GM19324 (cell line): Measurements from ENCODE around the gene MRPL48.

Experiments
- ATAC-seq: cut with Tn5 transposase; IDR thresholded peaks from one replicate; pipeline ENCODE4 v1.9.1; 2021; ENCODE audit warnings: mild to moderate bottlenecking, moderate library complexity; ENCODE audit not compliant: unreplicated experiment, low FRiP score

MRPL48 gene

DNA sequence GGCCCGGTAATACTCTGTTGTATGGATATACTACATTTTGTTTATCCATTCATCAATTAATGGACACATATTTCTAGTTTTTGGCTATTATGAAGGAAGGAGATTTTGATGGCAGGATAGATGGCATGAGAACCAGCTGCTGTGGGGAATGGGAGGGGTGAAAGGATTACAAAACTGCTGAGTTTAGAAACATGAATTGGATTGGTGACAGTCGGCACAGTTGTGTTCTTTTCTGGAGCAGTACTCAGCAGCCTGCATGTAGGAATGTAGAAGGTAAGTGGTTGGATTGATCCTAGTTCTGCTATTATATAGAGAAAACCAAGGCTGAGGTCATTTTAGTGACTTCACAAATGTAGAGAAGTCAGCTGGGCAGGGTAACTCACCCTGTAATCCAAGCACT lies 96.2 kb downstream of the MRPL48 start:
- no peak for ATAC-seq

DNA sequence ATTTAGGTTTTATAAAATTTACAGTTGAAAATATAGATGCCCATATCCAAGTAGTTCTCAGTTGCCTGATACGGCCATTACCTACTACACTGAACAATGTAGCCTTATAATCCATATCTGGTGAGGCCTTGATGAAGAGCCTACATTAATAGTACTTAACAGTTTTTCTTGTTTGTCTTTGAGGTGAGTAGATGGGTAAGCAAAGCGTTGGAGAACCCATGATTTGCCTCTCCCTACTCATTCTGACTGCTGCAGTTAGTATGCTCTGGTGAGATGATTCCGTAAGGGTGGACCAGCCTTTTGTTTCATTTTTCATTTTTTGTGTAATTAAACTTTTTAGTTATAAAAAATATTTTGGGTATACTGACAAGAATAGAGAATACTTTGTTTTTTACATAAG lies 100.6 kb downstream of the MRPL48 start:
- no peak for ATAC-seq

DNA sequence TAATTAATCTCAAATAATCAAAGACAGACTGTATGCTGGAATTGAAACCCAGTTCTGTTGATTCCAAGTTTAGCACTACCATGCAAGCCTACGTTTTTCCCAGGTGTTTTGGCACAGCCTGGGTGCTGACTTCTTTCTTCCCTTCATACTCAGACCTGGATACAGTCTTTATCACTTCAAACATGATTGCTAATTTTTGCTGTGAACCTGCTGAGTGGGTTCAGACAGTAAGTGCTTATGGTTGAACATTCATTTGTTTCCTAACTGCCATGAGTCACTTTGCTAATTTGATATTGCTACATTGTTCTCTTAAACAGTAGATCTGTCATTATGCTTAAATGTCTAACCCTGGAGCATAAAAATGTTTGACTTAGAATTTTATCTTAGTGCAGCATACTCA lies 101.3 kb downstream of the MRPL48 start:
- no peak for ATAC-seq

DNA sequence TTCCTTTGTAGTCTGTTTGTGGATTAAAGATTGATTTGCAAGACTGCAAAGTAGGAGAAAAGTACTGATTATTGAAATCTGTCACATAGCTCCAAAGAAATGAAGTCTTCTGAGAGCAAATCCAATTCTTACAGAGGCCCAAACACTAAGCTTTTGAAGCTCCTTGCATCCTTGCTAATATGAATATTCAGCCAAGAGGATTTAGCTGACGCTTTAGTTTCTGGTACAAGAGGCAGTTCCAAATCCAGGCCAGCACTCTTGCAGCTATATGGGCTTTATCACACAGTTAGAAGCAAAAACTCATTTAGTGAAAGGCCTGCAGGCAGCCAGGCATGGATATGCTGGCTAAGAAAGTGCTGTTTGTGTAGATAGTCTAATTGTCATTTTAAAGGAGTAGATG lies 101.9 kb downstream of the MRPL48 start:
- no peak for ATAC-seq

DNA sequence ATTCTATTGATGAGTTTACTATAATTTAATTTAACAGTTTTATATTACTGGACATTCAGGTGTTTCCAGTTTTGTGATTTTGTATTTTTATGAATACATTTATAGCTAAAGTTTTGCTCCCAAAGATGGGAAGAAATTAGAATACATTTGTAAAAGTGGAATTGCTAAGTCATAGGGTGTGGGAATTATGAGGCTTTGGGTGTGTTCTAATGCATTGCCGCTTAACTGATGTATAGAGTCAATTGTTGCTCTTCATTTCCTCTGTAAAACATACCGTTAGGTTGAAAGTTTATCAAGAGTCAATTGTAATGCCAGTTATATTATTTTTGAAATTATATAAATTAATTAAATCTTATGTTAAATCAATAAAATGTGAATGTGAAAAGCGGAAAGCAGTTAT lies 105.4 kb downstream of the MRPL48 start:
- no peak for ATAC-seq

DNA sequence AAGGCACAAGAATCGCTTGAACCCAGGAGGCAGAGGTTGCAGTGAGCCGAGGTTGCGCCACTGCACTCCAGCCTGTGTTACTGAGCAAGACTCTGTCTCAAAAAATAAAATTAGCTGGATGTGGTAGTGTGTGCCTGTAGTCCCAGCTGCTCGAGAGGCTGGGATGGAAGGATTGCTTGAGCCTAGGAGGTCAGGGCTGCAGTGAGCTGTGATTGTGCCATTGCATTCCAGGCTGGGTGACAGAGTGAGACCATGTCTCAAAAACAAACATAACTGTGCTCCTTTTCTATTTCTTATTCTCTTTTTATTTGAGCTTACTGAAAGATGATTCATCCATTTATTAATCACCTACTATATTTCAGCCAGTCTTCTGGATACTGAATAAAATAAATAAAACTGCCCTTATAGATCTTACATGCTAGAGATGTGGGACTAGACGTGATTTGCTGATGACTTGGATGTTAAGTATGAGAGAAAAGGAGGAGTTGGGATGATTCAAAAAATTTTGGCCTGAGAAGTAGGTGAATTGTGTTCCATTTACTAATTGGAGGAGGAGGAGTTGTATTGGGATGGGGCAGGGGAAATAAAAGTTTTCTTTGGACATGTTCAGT lies 107.2 kb downstream of the MRPL48 start:
- ATAC-seq = no peak

DNA sequence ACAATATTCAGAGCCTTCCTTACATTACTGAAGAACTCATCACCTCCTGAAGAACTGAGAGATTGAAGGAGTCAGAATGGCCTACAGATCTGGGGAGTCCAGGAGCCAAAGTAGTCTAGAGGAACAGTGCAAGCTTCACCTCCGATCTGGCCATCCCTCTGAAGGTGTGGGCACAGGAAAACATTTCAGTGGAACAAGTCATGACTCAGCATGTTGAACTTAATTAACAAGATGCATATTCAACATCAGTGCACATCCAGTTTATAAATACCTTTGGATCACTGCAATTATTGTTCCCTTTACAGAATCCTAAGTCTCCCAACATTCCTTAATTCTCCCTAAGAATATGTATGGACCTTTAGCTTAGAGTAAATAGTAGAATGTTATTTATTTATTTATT lies 114.6 kb downstream of the MRPL48 start:
- ATAC-seq = no peak

DNA sequence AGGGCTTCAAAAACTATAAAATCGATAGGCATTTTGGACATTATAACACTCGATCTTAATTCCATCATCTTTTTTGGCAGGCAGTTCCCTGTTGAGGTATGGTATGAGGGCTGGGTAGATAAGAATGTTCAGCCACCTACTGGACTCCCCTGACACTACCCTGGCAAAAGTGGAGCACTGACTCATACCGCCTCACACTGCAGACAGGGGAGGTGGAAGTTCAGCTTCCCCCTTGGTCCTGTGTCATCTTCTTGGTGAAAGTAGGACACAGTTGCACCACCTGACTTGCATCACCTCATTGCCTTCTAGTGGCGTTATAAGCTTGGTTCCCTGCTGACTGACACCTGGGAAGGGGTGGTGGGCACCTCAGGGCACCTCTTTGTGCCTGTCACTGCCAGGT lies 119.5 kb downstream of the MRPL48 start:
- no peak for ATAC-seq

DNA sequence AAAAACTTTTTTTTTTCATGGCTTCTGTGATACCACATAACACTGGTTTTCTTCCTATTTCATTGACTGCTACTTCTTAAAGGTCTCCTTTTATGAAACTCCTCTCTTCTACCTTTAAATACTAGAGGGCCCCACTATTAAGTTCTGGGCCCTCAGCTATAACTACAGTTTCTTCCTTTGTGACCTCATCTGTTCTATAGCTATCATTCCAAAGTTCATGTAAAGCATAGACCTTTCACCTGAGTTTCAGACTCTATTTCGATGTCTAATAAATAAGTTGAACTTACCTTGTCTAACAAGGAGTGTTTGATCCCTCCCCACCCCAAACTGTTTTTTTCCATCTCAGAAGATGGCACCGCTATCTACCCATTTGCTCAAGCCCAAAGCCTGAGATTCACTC lies 124.4 kb downstream of the MRPL48 start:
- no peak for ATAC-seq

DNA sequence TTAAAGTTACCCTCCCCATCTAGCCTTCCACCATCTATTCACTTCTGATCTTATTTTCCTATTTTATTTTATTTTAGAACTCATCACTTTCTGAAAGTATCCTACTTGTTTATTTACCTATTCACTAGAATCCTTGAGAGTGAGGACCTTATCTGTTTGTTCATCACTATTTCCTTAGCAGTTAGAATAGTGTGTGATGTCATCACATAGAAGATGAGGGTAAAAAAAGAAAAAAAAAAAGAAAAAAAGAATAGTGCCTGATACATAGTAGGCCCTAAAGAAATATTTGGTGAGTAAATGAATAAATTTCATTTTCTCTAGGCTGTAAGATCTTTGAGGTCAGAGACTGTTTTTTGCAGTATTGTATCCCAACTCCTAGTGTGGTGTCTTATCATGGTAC lies 125.8 kb downstream of the MRPL48 start:
- no peak for ATAC-seq

DNA sequence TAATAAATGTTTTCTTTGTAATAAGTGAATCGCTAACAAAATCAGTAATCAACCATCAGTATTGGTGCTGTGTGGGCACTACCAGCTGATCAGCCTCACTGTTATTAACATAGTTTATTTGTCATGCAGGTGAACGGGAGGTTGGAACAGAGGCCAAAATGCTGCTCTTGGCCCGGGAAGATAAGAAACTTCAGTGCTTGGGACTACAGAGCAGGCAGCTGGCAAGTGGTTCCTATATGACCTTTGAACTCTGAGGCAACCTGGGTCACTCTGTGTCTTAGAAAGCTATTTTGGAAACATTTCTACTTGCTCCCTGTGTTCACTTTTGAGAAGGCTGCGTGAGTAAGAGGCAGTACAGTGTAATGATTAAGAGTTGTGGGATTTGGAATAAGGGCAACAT lies 126.6 kb downstream of the MRPL48 start:
- no peak for ATAC-seq
